GM12878 (cell line): ENCODE results near the gene PRDM16. TPM values are rescaled to one million over a fixed set of nuclear protein-coding genes. Genes with fewer than 3 reads are reported as not detected.

Source experiments
- ATAC-seq: fragments of 200-7000 bp; cut with Tn5 transposase; 3 replicates; pipeline ENCODE4 v1.9.1; 2020; ENCODE audit warnings: mild to moderate bottlenecking, moderate library complexity
- BruUV-seq: library from RNA; stranded (reverse); fragments of 400-500 nt; replicated peaks from 2 replicates; lab custom pipeline; 2021; lab: Mats Ljungman, UMichigan
- CTCF ChIA-PET: fragments of 300-600 bp; sonication (Branson Sonifier 250); formaldehyde crosslinking; extraction: SDS; loops from one replicate; lab custom pipeline; 2021; ENCODE audit warnings: inconsistent platforms; lab: Yijun Ruan, JAX
- POLR2A ChIA-PET: fragments of 350-600 bp; formaldehyde crosslinking; extraction: SDS; loops from one replicate; lab custom pipeline; 2021; ENCODE audit warnings: inconsistent platforms; lab: Charles Lee
- RAD21 ChIA-PET: fragments of 300-600 bp; sonication (Branson Sonifier 250); formaldehyde crosslinking; loops from one replicate; lab custom pipeline; 2023; ENCODE audit warnings: antibody characterized with exemption; ENCODE audit not compliant: unreplicated experiment; lab: Charles Lee
- SMC1A ChIA-PET: fragments of 300-600 bp; sonication (Branson Sonifier 250); formaldehyde crosslinking; loops from one replicate; lab custom pipeline; 2023; ENCODE audit not compliant: unreplicated experiment, uncharacterized antibody; lab: Charles Lee
- DNase-seq: peaks from one replicate; pipeline ENCODE4 v3.0.0-alpha.2; 2011; ENCODE audit warnings: low read depth, low spot score
- FAIRE-seq: peaks from 3 replicates; lab custom pipeline; 2011; peaks lifted over from hg19 to GRCh38; lab: Jason Lieb, UNC
- H2AFZ ChIP-seq: 2 replicates; pipeline ENCODE4 v1.6.0; 2011; ENCODE audit warnings: low read depth, low read length, control low read depth; ENCODE audit not compliant: control insufficient read depth
- H3K27ac ChIP-seq: 2 replicates; pipeline ENCODE4 v1.5.1; 2011; ENCODE audit warnings: control low read depth; ENCODE audit not compliant: control insufficient read depth, insufficient read depth
- H3K27me3 ChIP-seq, 2 experiments: replicated peaks in 1 of 2; 2 replicates each; pipeline versions ENCODE4 v1.6.0 to v1.6.1; 2011; ENCODE audit warnings: low read length in 1 of 2; ENCODE audit not compliant: control insufficient read depth in 2 of 2, insufficient read depth in 2 of 2
- H3K36me3 ChIP-seq, 2 experiments: 2 replicates each; pipeline ENCODE4 v1.5.1; 2011; ENCODE audit warnings: low read length in 1 of 2; ENCODE audit not compliant: control insufficient read depth in 2 of 2, insufficient read depth in 2 of 2
- H3K4me1 ChIP-seq: 2 replicates; pipeline ENCODE4 v1.6.1; 2011; ENCODE audit warnings: mild to moderate bottlenecking, low read length, moderate library complexity, mixed read lengths; ENCODE audit not compliant: control insufficient read depth, insufficient read depth
- H3K4me2 ChIP-seq: 2 replicates; pipeline ENCODE4 v1.6.0; 2011; ENCODE audit warnings: control low read depth; ENCODE audit not compliant: control insufficient read depth, insufficient read depth
- H3K4me3 ChIP-seq: fragments of 200-600 bp; sonication (generic); 2 replicates; pipeline ENCODE4 v1.5.1; 2016
- H3K79me2 ChIP-seq: 2 replicates; pipeline ENCODE4 v1.6.0; 2011; ENCODE audit warnings: low read length; ENCODE audit not compliant: control insufficient read depth, insufficient read depth
- H3K9ac ChIP-seq: 2 replicates; pipeline ENCODE4 v1.8.0; 2011; ENCODE audit warnings: low read length, control low read depth, mixed read lengths; ENCODE audit not compliant: control insufficient read depth, insufficient read depth
- H3K9me3 ChIP-seq: replicated peaks from 3 replicates; pipeline ENCODE4 v1.5.1; 2011; ENCODE audit warnings: mild to moderate bottlenecking, low read length; ENCODE audit not compliant: control insufficient read depth, insufficient read depth
- H4K20me1 ChIP-seq: 2 replicates; pipeline ENCODE4 v1.6.0; 2011; ENCODE audit not compliant: control insufficient read depth, insufficient read depth
- ATF7 ChIP-seq: fragments of 450-650 bp; IDR thresholded peaks from 2 replicates; pipeline ENCODE4 v1.6.1; 2016; ENCODE audit warnings: low read depth, mild to moderate bottlenecking
- BHLHE40 ChIP-seq, 2 experiments: fragments of 450-650 bp in 1 of 2; IDR thresholded peaks; 2 replicates each; pipeline ENCODE4 v1.6.1; 2011 to 2017; ENCODE audit warnings: low read depth in 2 of 2, borderline replicate concordance in 1 of 2, improper control_type of control experiment in 1 of 2, low read length in 1 of 2, mild to moderate bottlenecking in 1 of 2
- CHD1 ChIP-seq: IDR thresholded peaks from 2 replicates; pipeline ENCODE4 v1.6.1; 2012; ENCODE audit warnings: low read depth, low read length, improper control_type of control experiment
- CHD4 ChIP-seq: fragments of 200-600 bp; sonication (generic); IDR thresholded peaks from 2 replicates; pipeline ENCODE4 v1.6.1; 2016; ENCODE audit warnings: mild to moderate bottlenecking
- HDGF ChIP-seq: fragments of 450-650 bp; IDR thresholded peaks from 2 replicates; pipeline ENCODE4 v1.6.1; 2016; ENCODE audit warnings: antibody characterized with exemption
- MYB ChIP-seq: fragments of 150-350 bp; IDR thresholded peaks from 2 replicates; pipeline ENCODE4 v1.6.1; 2014; ENCODE audit warnings: mild to moderate bottlenecking, low read depth, low read length, borderline replicate concordance
- NBN ChIP-seq: fragments of 450-650 bp; IDR thresholded peaks from 2 replicates; pipeline ENCODE4 v1.6.1; 2016
- NR2C2 ChIP-seq: IDR thresholded peaks from 2 replicates; pipeline ENCODE4 v1.6.1; 2011; ENCODE audit warnings: borderline replicate concordance, low read depth; ENCODE audit not compliant: control insufficient read depth, insufficient read length
- RAD51 ChIP-seq: fragments of 450-650 bp; IDR thresholded peaks from 2 replicates; pipeline ENCODE4 v1.6.1; 2016; ENCODE audit warnings: moderate library complexity, mild to moderate bottlenecking, inconsistent platforms
- RFX5 ChIP-seq: IDR thresholded peaks from 2 replicates; pipeline ENCODE4 v1.6.1; 2011; ENCODE audit warnings: low read depth, low read length, improper control_type of control experiment
- SIX5 ChIP-seq: IDR thresholded peaks from 2 replicates; pipeline ENCODE4 v1.6.1; 2011; ENCODE audit warnings: mild to moderate bottlenecking, low read depth, low read length, moderate library complexity; ENCODE audit not compliant: severe bottlenecking
- TARDBP ChIP-seq: IDR thresholded peaks from 2 replicates; pipeline ENCODE4 v1.6.1; 2016; ENCODE audit warnings: borderline replicate concordance
- WGBS: methylation state at CpG from one replicate; pipeline ENCODE4 v1.1.6; 2016; ENCODE audit warnings: low lambda C conversion rate; ENCODE audit not compliant: insufficient replicate concordance, insufficient coverage; ENCODE audit errors: missing lambda C conversion rate; 5-methylcytosine and 5-hydroxymethylcytosine counted together
- in situ Hi-C: fragments of 300-500 bp; cut with MboI; formaldehyde crosslinking; loops from 9 replicates; pipeline ENCODE4 v1.14.3; 2018; ENCODE audit warnings: mixed read lengths
- intact Hi-C: fragments of 100-400 bp; cut with micrococcal nuclease; formaldehyde crosslinking; loops from one replicate; pipeline ENCODE4 v1.14.2; 2022; ENCODE audit not compliant: unreplicated experiment
- polyA plus RNA-seq, 11 experiments: library from polyadenylated mRNA; depleted of rRNA in 4 of 11; unstranded in 6 of 11; stranded (reverse) in 5 of 11; fragments of >200 nt; fragmentation: Nextera tagmentation in 4 of 11; fragmentation: Illumina TruSeq in 1 of 11; extraction: Ambion mirVana in 4 of 11; extraction: Trizol in 1 of 11; gene quantifications; 1 replicate in 1 of 11; 2 replicates in 10 of 11; pipeline versions ENCODE4 v1.2.1 to v1.2.3, GENCODE V29; 2011 to 2016; ENCODE audit warnings: inconsistent platforms in 2 of 11, missing spikeins in 2 of 11, low read depth in 1 of 11
- total RNA-seq, 4 experiments: library from RNA; depleted of rRNA in 3 of 4; stranded (reverse); fragments of >200 nt in 3 of 4; fragmentation: Illumina TruSeq in 1 of 4; extraction: Trizol in 1 of 4; gene quantifications; 2 replicates each; pipeline versions ENCODE4 v1.2.1 to v1.2.3, GENCODE V29; 2013 to 2021
- TF ChIP-seq, protein P1 (sequence below): fragments of 150-350 bp; IDR thresholded peaks from 2 replicates; pipeline ENCODE4 v1.6.1; 2014; ENCODE audit warnings: mild to moderate bottlenecking, low read depth, low read length
- TF ChIP-seq, protein P2 (sequence below): fragments of 450-650 bp; IDR thresholded peaks from 2 replicates; pipeline ENCODE4 v1.6.1; 2017; ENCODE audit warnings: mild to moderate bottlenecking, low read depth, inconsistent platforms; ENCODE audit not compliant: poor library complexity, severe bottlenecking
- TF ChIP-seq, protein P3 (sequence below): fragments of 450-650 bp; IDR thresholded peaks from 2 replicates; pipeline ENCODE4 v1.6.1; 2017; ENCODE audit warnings: borderline replicate concordance
- TF ChIP-seq, protein P4 (sequence below): IDR thresholded peaks from 2 replicates; pipeline ENCODE4 v1.6.1; 2012; ENCODE audit warnings: low read depth, low read length, improper control_type of control experiment

Gene PRDM16
- total and polyA plus RNA-seq, 10 of the 15 experiments (the other 5 are each of a cell fraction or from before 2014, with no cell fraction given): 0.03 TPM; not detected in 9

DNA sequence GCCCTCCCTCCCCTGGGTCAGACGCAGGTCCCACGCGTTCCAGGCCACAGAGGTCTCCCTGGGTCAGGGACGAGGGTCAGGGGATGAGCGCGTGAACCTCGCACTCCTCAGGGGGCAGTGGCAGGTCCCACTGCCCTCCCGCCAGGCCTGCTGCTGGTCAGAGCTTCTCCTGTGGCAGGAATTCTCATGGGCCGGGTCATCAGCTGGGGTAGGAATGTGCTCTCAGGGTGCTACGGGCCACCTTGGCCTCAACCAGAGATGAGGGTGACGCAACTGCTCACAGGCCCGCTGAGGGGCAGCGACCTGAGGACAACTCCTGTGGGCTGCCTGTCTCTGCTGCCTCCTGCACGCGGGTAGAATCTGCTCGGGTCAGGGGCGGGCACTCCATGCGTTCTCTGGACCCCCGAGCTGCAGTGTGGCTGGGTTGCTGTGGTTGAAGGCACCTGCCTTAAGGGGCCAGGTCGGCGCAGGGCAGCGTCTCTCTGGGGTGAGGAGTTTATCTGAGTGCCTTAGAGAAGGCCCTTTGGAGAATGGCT is 128.8 kb downstream of the PRDM16 start:
- Histone ChIP-seq H3K4me2 (no peak overlapping the region), H3K4me1 (no peaks in the 10 kb centered on the region), H3K9me3 (no peaks in the 10 kb centered on the region; the same call in 2 of the 3 replicates), H4K20me1 (no peaks in the 10 kb centered on the region), H3K9ac (no peak overlapping the region), H3K27ac (no peak overlapping the region), H3K4me3 (no peak overlapping the region), H2AFZ (no peak overlapping the region), H3K79me2 (no peaks in the 10 kb centered on the region), H3K36me3 (no peaks in the 10 kb centered on the region), H3K27me3 (no peaks in the 10 kb centered on the region)
- ATAC-seq (no peak), FAIRE-seq (no peak), DNase-seq (no peak)
- in situ Hi-C loops: no loop called here
- ChIA-PET CTCF (no interaction called here), POLR2A (no interaction called here), SMC1A (no interaction called here), RAD21 (no interaction called here)
- 42% methylated on average over 20 of the region's 22 CpGs for WGBS
- no TSS peak for BruUV-seq
- TF ChIP-seq, protein P1, sequence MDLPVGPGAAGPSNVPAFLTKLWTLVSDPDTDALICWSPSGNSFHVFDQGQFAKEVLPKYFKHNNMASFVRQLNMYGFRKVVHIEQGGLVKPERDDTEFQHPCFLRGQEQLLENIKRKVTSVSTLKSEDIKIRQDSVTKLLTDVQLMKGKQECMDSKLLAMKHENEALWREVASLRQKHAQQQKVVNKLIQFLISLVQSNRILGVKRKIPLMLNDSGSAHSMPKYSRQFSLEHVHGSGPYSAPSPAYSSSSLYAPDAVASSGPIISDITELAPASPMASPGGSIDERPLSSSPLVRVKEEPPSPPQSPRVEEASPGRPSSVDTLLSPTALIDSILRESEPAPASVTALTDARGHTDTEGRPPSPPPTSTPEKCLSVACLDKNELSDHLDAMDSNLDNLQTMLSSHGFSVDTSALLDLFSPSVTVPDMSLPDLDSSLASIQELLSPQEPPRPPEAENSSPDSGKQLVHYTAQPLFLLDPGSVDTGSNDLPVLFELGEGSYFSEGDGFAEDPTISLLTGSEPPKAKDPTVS: no peak
- TF ChIP-seq TARDBP (no peak), RAD51 (no peak), CHD4 (no peak), SIX5 (no peak), NR2C2 (no peak), BHLHE40 (IDR thresholded peaks at IDR 0.05; ENCODE audit: borderline replicate concordance in 1 of 2, low read depth in 2 of 2, low read length in 1 of 2) (no peak), RFX5 (no peak), HDGF (no peak), NBN (no peak), MYB (no peak), CHD1 (no peak), ATF7 (no peak)
- TF ChIP-seq, protein P2, sequence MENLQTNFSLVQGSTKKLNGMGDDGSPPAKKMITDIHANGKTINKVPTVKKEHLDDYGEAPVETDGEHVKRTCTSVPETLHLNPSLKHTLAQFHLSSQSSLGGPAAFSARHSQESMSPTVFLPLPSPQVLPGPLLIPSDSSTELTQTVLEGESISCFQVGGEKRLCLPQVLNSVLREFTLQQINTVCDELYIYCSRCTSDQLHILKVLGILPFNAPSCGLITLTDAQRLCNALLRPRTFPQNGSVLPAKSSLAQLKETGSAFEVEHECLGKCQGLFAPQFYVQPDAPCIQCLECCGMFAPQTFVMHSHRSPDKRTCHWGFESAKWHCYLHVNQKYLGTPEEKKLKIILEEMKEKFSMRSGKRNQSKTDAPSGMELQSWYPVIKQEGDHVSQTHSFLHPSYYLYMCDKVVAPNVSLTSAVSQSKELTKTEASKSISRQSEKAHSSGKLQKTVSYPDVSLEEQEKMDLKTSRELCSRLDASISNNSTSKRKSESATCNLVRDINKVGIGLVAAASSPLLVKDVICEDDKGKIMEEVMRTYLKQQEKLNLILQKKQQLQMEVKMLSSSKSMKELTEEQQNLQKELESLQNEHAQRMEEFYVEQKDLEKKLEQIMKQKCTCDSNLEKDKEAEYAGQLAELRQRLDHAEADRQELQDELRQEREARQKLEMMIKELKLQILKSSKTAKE: no peak
- TF ChIP-seq, protein P3, sequence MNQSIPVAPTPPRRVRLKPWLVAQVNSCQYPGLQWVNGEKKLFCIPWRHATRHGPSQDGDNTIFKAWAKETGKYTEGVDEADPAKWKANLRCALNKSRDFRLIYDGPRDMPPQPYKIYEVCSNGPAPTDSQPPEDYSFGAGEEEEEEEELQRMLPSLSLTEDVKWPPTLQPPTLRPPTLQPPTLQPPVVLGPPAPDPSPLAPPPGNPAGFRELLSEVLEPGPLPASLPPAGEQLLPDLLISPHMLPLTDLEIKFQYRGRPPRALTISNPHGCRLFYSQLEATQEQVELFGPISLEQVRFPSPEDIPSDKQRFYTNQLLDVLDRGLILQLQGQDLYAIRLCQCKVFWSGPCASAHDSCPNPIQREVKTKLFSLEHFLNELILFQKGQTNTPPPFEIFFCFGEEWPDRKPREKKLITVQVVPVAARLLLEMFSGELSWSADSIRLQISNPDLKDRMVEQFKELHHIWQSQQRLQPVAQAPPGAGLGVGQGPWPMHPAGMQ: no peak
- TF ChIP-seq, protein P4, sequence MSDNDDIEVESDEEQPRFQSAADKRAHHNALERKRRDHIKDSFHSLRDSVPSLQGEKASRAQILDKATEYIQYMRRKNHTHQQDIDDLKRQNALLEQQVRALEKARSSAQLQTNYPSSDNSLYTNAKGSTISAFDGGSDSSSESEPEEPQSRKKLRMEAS: no peak
- intact Hi-C loops: no loop called here
